ENCODE measurements around the gene SOWAHD.
"Not testable (repeated sequence)": the region's sequence is repeated elsewhere in the genome, so short reads cannot be mapped to it uniquely, and the experiment has no call there.

The SOWAHD gene

DNA sequence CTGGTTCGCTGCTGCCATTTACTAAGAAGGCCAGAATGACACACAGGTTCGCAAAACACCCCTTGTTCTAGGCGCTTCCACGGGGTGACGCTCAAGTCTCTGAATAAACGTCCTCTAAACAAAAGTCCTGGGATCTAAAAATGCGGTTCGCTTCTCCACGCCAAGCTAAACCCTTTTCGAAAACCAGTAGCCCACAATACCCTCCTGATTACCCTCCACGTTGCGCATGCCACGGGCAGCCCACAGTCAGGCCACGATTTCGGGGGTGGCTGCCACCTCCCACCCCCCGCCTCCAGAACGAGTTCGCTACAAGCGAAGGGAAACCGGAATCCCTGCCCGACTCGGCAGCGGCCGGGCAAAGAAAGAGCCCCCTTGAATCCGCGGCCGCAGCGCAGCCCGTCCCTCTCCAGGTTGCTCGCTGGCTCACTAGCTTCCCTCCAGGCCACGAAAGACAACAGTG, 32.6 kb downstream of the SOWAHD start:
- peak overlapping the region; percentile 88 for H3K4me3 ChIP-seq (ENCODE audit: control insufficient read depth, low read depth, low read length)
- DNase-seq (ENCODE audit: low read depth), result no peak
- TF ChIP-seq, protein P1, sequence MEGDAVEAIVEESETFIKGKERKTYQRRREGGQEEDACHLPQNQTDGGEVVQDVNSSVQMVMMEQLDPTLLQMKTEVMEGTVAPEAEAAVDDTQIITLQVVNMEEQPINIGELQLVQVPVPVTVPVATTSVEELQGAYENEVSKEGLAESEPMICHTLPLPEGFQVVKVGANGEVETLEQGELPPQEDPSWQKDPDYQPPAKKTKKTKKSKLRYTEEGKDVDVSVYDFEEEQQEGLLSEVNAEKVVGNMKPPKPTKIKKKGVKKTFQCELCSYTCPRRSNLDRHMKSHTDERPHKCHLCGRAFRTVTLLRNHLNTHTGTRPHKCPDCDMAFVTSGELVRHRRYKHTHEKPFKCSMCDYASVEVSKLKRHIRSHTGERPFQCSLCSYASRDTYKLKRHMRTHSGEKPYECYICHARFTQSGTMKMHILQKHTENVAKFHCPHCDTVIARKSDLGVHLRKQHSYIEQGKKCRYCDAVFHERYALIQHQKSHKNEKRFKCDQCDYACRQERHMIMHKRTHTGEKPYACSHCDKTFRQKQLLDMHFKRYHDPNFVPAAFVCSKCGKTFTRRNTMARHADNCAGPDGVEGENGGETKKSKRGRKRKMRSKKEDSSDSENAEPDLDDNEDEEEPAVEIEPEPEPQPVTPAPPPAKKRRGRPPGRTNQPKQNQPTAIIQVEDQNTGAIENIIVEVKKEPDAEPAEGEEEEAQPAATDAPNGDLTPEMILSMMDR (IDR thresholded peaks at IDR 0.05; ENCODE audit: control insufficient read depth, insufficient read depth, low read depth, low read length, missing control alignments), result no peak

DNA sequence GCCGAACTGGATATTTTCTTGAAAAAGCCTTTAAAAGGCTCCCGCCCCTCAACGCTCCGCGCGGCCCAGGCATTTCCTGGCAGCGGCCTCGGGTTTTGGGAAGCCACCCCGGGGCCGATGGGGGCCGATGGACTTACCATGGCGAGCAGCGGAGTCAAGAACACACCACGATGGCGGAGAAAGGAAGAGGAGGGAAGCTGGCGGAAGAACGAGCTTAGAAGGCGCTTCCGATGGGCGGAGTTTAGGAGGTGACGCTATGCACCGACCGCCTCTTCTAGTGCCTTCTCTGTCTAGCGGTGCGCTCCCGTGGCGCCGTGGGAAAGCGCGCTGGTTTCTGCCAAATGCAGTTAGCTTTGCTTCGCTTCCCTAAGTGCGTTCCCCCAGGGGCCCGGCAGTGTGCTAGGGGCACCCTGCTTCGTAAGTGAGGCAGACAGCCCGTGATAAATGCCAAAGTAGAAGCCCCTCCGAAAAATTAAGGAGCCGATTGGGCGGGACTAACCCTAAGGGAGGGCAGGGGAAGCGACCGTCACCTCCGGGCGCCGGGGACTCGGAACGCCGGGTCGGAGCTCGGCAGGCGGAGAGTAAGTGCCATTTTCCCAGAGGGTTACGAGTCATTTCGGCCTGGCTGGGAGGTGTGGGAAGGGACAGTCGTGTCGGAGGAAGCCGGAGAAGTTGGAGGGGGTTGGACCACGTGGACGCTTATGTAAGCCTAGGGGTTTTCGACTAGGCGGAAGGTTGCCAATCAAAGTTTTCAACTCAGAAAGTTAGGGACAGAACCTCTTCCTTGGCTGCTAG, 33.2 kb downstream of the SOWAHD start, which contains the start of gene RPL39:
Gene RPL39, minus strand, starts transcription at position 194 of the 795 bp plus-strand sequence. Its CDS starts 54 bp downstream, at position 140.
- TF ChIP-seq, protein P1 (IDR thresholded peaks at IDR 0.05; ENCODE audit: control insufficient read depth, insufficient read depth, low read depth, low read length, missing control alignments), result no peak
- DNase-seq (ENCODE audit: low read depth), result peak; percentile 49
- peak within 1 kb of the TSS; percentile 88 for H3K4me3 ChIP-seq (ENCODE audit: control insufficient read depth, low read depth, low read length)

GRCh38 chrX:119801253-119802221, 43.1 kb downstream of the SOWAHD start:
- H3K4me3 ChIP-seq (ENCODE audit: control insufficient read depth, low read depth, low read length), result no peak overlapping the region
- TF ChIP-seq, protein P1 (IDR thresholded peaks at IDR 0.05; ENCODE audit: control insufficient read depth, insufficient read depth, low read depth, low read length, missing control alignments), result no peak
- no peak for DNase-seq (ENCODE audit: low read depth)

DNA sequence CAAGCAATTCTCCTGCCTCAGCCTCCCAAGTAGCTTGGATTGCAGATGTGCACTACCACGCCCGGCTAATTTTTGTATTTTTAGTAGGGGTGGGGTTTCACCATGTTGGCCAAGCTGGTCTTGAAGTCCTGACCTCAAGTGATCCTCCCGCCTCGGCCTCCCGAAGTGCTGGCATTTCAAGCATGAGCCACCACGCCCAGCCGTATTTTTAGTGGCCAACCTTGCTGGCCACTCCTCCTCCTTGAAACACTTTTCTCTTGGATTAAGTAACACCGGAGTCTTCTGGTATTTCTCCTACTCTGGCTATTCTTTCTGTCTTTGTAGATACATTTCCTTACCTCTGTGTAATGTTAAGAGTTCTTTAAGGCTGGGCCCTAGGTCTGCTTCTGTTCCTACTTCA, 44.2 kb downstream of the SOWAHD start:
- no peak for DNase-seq (ENCODE audit: low read depth)
- TF ChIP-seq, protein P1 (IDR thresholded peaks at IDR 0.05; ENCODE audit: control insufficient read depth, insufficient read depth, low read depth, low read length, missing control alignments), result no peak
- no peak overlapping the region for H3K4me3 ChIP-seq (ENCODE audit: control insufficient read depth, low read depth, low read length)

GRCh38 chrX:119808461-119808860, 50.1 kb downstream of the SOWAHD start:
- H3K4me3 ChIP-seq (ENCODE audit: control insufficient read depth, low read depth, low read length); DNase-seq (ENCODE audit: low read depth): not testable (repeated sequence)

GRCh38 chrX:119809185-119809666, 50.8 kb downstream of the SOWAHD start:
- TF ChIP-seq, protein P1 (IDR thresholded peaks at IDR 0.05; ENCODE audit: control insufficient read depth, insufficient read depth, low read depth, low read length, missing control alignments), result no peak
- DNase-seq (ENCODE audit: low read depth), result no peak
- no peak overlapping the region for H3K4me3 ChIP-seq (ENCODE audit: control insufficient read depth, low read depth, low read length)
